ENCODE data around the gene STARD7.

GRCh38 chr2:96254571-96254970, 45.9 kb upstream of the STARD7 start:
- TF ChIP-seq POLR2A (IDR thresholded peaks at IDR 0.05; ENCODE audit: low read depth, low read length) (no peak), POLR2AphosphoS5 (IDR thresholded peaks at IDR 0.05; ENCODE audit: low read depth, low read length) (no peak)

Measured in GM12891 (cell line).